GM12874 (cell line): Measurements from ENCODE around the gene RASGRP2.

Source experiments
- CTCF ChIP-seq: IDR thresholded peaks from 2 replicates; pipeline ENCODE4 v1.5.1; 2011; ENCODE audit warnings: low read depth, mild to moderate bottlenecking, control low read depth, low read length, moderate library complexity; ENCODE audit not compliant: insufficient read depth

Gene RASGRP2

GRCh38 chr11:64739871-64740270, 4.1 kb downstream of the RASGRP2 start:
- no peak for TF ChIP-seq CTCF

DNA sequence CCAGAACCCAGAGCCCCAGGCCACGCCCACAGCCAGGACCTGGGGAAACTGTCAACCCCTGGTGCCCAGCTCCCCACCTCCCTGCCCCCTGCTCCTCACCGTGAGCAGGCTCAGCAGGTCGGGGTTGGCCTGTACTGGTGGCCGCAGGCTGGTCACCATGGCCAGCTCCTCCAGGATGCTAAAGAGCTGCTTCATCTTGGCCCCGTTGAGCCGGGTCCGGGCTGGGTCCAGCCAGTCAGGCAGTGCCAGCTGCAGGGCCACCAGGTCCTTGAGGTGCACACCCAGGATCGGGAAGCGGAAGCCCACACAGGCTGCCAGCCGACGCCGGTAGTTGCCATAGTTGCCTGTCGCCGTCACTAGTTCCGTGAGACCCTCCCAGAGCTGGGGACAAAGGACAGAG, 7.3 kb downstream of the RASGRP2 start:
- TF ChIP-seq CTCF = no peak

- no peak for TF ChIP-seq CTCF
These were observed 8.2 kb downstream of the RASGRP2 start for GRCh38 chr11:64735725-64736259.

GRCh38 chr11:64734811-64735724, 8.9 kb downstream of the RASGRP2 start:
- no peak for TF ChIP-seq CTCF

DNA sequence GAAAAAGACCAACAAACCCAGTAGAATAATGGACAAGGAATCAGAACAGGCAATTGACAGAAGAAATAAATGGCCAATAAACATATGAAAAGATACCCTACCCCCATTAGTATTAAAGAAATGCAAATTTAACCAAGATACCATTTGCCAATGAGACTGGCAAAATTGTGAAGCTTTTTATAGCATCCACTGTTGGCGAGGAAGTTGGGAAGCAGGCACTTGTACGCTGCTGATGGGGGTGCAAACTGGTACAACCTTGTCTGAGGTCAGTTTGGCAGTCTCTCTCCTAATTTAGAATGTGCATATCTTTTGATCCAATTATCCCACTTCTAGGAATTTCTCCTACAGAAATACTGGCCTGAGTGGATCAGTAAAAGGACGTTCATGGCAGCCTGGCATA, 12.3 kb downstream of the RASGRP2 start:
- no peak for TF ChIP-seq CTCF

DNA sequence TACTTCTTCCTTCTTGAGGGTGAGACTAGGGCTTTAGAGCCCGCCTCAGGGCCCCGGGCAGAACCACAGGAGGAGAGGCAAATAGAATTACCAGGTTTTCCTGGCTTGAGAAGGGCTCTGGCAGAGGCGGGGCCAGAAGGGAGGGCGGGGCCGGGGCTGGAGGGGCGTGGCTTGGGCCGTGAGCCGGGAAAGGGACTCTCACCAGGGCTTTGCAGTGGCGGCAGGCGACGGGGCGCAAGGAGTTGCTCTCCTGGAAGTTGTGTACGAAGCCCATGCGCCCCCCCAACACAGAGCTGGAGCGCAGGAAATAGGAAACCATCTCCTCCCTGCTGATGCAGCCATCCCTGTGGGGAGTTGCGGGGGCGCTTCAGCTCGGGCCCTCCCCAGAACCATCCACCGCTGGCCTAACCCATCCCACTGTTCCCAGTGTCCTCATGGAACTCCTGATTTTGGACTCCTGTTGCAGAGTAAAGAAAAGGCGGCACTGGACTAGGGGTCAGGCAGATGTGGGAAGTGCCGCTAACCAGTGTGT, 14.0 kb downstream of the RASGRP2 start:
- TF ChIP-seq CTCF = no peak

DNA sequence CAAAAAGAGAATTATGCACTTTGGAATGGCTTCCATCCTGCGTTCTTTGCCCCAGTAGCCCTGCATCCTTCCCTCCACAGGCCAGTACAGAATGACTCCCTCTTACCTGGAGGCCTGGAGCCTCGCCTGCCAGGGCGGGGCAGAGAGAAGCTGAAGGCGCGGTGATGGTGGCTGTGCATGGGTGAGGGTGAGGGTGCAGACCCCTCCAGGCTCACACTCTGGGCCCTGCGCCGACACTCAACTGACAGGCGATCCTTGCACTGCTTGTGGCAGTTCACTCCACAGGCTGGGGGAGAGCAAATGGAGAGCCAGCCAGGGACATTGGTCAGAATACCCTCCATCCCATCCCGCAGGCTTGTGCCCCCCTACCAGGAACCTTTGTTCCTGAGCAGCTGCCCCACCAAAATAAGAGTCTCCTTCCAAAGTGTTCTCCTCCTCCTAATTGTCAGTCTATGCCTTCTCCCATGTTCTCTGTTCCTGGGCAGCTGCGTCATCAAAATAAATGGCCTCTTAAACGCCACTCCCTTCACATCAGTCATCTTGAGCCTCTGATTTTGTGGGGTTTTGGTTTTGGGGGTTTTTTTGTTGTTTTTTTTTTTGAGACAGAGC, 15.1 kb downstream of the RASGRP2 start:
- no peak for TF ChIP-seq CTCF
